AG04449 (cell line): ENCODE measurements around the gene BNIP1.

Source experiments
- CTCF ChIA-PET: fragments of 350-600 bp; formaldehyde crosslinking; extraction: SDS; loops from one replicate; lab custom pipeline; 2021; ENCODE audit warnings: antibody characterized with exemption; lab: Yijun Ruan, JAX
- POLR2A ChIA-PET: fragments of 400-600, 350-600 bp; formaldehyde crosslinking; extraction: SDS; loops from one replicate; lab custom pipeline; 2020; ENCODE audit warnings: antibody characterized with exemption, inconsistent platforms; lab: Yijun Ruan, JAX
- DNase-seq: peaks from one replicate; pipeline ENCODE4 v3.0.0-alpha.2; 2010; ENCODE audit warnings: low read depth, low spot score
- H3K4me3 ChIP-seq: 2 replicates; pipeline ENCODE4 v1.5.1; 2011; ENCODE audit warnings: low read depth, mild to moderate bottlenecking, control low read depth, low read length
- TF ChIP-seq, protein P1 (sequence below): IDR thresholded peaks from one replicate; pipeline ENCODE4 v1.5.1; 2011; ENCODE audit warnings: mild to moderate bottlenecking, moderate library complexity, low read length, control low read depth, inconsistent platforms; ENCODE audit not compliant: insufficient read depth; ENCODE audit errors: missing control alignments

Gene BNIP1

GRCh38 chr5:173175523-173175922 is 31.2 kb downstream of the BNIP1 start:
- ChIA-PET CTCF (interaction anchor here (1.4 kb wide), 1 partner anchor 10 kb away, joined by 4 read pairs; no protein-coding TSS in a partner anchor), POLR2A (no interaction called here)
- TF ChIP-seq, protein P1, sequence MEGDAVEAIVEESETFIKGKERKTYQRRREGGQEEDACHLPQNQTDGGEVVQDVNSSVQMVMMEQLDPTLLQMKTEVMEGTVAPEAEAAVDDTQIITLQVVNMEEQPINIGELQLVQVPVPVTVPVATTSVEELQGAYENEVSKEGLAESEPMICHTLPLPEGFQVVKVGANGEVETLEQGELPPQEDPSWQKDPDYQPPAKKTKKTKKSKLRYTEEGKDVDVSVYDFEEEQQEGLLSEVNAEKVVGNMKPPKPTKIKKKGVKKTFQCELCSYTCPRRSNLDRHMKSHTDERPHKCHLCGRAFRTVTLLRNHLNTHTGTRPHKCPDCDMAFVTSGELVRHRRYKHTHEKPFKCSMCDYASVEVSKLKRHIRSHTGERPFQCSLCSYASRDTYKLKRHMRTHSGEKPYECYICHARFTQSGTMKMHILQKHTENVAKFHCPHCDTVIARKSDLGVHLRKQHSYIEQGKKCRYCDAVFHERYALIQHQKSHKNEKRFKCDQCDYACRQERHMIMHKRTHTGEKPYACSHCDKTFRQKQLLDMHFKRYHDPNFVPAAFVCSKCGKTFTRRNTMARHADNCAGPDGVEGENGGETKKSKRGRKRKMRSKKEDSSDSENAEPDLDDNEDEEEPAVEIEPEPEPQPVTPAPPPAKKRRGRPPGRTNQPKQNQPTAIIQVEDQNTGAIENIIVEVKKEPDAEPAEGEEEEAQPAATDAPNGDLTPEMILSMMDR, result no peak
- H3K4me3 ChIP-seq, result no peak overlapping the region
- no peak for DNase-seq

- ChIA-PET POLR2A (no interaction called here), CTCF (interaction anchor here (2.0 to 3.6 kb wide), 2 partner anchors 11 to 14 kb away, joined by 6 to 15 read pairs; no protein-coding TSS in a partner anchor)
- no peak overlapping the region for H3K4me3 ChIP-seq
- DNase-seq, result no peak
- TF ChIP-seq, protein P1, result no peak
Measured at GRCh38 chr5:173178369-173178910, 34.1 kb downstream of the BNIP1 start.

GRCh38 chr5:173180331-173180730 is 36.0 kb downstream of the BNIP1 start:
- DNase-seq, result no peak
- CTCF ChIA-PET, result no interaction called here
- TF ChIP-seq, protein P1, result no peak
- POLR2A ChIA-PET, result no interaction called here
- no peak overlapping the region for H3K4me3 ChIP-seq

DNA sequence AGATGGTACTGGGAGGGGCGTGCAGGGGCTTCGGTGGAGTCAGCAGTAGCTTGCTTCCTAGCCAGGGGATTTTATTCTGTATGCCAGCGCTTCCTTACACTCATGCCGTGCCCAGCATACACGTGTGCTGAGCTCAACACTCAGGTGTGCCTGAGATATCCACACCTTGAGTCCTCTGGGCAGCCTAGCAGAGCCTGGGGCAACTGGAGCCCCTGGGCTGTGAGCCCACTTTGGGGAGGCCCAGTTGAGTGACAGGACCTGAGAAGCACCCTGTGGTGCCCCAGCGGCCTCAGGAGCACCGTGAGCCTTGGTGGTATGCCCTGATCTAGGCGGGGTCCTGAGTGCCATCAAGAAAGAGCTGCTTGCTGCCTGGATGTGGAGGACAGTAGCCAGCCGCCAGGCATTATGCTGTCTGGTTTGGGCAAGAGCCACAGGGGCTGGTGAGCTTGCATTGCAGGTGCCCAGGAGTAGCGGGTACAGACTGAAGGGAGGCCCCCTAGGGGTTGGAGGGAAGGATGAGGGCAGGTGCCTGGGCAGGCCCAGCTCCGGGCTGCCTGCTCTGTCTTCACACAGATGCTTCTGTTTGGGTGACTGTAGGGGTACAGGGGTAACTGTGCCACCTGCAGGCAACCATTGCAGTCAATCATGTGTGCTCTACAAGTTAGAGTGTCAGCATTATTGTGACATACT is 42.9 kb downstream of the BNIP1 start:
- ChIA-PET POLR2A (no interaction called here), CTCF (interaction anchor here (0.8 to 1.7 kb wide), 3 partner anchors 24 to 208 kb away, joined by 3 to 4 read pairs (median 3); no protein-coding TSS in a partner anchor)
- H3K4me3 ChIP-seq, result no peak overlapping the region
- TF ChIP-seq, protein P1, result no peak
- no peak for DNase-seq

DNA sequence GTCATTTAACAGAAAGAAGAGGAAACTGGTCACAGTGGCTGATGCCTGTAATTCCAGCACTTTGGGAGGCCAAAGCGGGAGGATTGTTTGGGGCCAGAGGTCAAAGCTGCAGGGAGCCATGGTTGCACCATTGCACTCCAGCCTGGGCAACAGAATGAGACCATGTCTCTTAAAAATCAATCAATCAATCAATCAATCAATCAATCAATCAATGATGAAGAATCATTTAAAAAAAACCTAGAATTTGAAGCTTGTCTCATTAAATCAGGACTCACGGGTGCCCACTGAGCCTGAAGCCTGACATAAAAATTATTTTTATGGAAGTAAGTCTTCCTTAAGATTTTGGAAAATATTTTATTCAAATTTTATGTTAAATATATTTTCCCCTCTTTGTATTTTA is 43.9 kb downstream of the BNIP1 start:
- POLR2A ChIA-PET, result no interaction called here
- CTCF ChIA-PET, result interaction anchor here (1.8 kb wide), 1 partner anchor 21 kb away, joined by 8 read pairs; no protein-coding TSS in a partner anchor
- no peak overlapping the region for H3K4me3 ChIP-seq
- TF ChIP-seq, protein P1, result no peak
- DNase-seq, result no peak

DNA sequence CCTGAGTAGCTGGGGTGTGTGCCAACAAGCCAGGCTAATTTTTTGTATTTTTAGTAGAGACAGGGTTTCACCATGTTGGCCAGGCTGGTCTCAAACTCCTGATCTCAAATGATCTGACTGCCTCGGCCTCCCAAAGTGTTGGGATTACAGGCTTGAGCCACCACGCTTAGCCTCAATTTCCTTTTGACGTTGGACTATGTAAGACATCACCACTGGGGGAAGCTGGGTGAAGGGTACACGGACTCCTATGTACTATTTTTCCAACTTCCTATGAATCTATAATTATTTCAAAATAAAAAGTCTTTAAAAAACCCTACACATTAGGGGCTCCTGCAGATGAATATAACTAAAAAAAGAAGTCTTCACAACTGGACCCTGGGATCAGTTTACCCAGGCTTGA is 46.7 kb downstream of the BNIP1 start:
- ChIA-PET POLR2A (no interaction called here), CTCF (no interaction called here)
- H3K4me3 ChIP-seq, result no peak overlapping the region
- TF ChIP-seq, protein P1, result no peak
- DNase-seq, result no peak
